Measurements from ENCODE around the gene KCNG3. TPM values are rescaled to one million over a fixed set of nuclear protein-coding genes. Genes with fewer than 3 reads are reported as not detected.

The KCNG3 gene, protein sequence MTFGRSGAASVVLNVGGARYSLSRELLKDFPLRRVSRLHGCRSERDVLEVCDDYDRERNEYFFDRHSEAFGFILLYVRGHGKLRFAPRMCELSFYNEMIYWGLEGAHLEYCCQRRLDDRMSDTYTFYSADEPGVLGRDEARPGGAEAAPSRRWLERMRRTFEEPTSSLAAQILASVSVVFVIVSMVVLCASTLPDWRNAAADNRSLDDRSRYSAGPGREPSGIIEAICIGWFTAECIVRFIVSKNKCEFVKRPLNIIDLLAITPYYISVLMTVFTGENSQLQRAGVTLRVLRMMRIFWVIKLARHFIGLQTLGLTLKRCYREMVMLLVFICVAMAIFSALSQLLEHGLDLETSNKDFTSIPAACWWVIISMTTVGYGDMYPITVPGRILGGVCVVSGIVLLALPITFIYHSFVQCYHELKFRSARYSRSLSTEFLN
- total RNA-seq (1 to 10 TPM in 1 of 4 donors, under 1 TPM in 3; 0.55 to 1.8 (median 0.89) TPM), polyA plus RNA-seq (under 1 TPM in 2 of 3 donors, not detected in 1; 0.23 to 0.63 TPM)

DNA sequence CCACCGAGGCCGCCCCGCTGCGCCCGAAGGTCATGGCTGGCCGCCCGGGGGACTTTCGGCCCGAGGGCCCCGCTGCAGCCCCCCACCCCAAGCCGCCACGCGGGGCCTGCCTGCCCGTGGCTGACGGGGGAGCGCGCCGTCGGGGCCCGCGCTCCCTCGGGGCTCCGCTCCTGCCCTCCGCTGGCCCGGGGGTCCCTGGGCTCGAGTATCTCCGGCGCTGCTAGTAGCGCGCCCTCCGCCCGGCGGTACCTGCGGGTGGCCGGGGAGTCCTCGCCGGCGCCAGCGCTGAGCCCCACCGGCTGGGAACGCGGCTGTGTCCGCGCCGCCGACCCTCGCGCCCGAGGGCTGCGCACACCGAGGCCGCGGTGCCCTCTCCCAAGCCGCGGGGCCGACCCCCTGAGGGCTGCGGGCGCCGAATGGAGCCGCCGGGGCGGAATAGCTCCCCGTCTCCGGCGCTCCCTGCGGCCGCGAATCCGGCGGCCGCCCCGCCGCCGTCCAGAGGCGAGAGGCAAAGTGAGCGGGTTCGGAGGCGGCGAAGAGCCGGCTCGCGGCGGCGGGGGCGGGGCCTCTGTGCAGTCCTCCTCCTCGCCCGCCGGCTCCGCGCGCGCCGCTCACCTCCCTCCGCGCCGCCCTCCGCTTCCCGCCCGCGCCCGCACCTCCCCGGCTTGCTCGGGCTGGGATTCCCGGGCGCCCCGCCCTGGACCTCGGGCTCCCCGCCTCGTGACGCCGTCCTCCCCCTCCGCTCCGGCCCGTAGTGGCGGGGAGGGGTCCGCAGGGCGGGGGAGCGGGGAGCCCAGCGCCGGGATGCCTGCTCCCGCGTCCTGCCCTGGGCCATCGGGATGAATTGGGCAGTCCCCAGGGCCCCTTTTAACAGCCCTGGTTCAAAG, at the start of gene KCNG3:
Gene KCNG3 (minus strand): TSS at position 515 of the 887 bp plus-strand sequence. CDS start 481 bp downstream, at position 34.
- Histone ChIP-seq H3K4me3 (peak within 1 kb of the TSS; percentile 26 to 59 (median 54)), H3K27me3 (peaks cover 13 to 53% (median 16%) of the 10 kb centered on the region in 3 donors), H3K4me1 (peaks cover 0 to 25% (median 22%) of the 10 kb centered on the region in 4 donors), H3K36me3 (no peaks in the 10 kb centered on the region), H3K9me3 (no peaks in the 10 kb centered on the region), H3K27ac (peak within 1 kb of the TSS in 2 of 4 donors; percentile 10 to 51)
- 1 to 2% methylated on average over 123 of the region's 123 CpGs for WGBS, 2 donors
- TF ChIP-seq EP300 (IDR thresholded peaks at IDR 0.05) (no peak), POLR2AphosphoS5 (IDR thresholded peaks at IDR 0.05) (no peak), POLR2A (IDR thresholded peaks at IDR 0.05) (no peak)
- TF ChIP-seq, protein P1, sequence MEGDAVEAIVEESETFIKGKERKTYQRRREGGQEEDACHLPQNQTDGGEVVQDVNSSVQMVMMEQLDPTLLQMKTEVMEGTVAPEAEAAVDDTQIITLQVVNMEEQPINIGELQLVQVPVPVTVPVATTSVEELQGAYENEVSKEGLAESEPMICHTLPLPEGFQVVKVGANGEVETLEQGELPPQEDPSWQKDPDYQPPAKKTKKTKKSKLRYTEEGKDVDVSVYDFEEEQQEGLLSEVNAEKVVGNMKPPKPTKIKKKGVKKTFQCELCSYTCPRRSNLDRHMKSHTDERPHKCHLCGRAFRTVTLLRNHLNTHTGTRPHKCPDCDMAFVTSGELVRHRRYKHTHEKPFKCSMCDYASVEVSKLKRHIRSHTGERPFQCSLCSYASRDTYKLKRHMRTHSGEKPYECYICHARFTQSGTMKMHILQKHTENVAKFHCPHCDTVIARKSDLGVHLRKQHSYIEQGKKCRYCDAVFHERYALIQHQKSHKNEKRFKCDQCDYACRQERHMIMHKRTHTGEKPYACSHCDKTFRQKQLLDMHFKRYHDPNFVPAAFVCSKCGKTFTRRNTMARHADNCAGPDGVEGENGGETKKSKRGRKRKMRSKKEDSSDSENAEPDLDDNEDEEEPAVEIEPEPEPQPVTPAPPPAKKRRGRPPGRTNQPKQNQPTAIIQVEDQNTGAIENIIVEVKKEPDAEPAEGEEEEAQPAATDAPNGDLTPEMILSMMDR (IDR thresholded peaks at IDR 0.05), result no peak
- intact Hi-C loops (cut with DNase I), result loop anchor here (5.0 to 10.0 kb wide), 2 partner anchors 169 to 301 kb away; partner anchors contain the start of gene HAAO
- DNase-seq, result peak; percentile 81

DNA sequence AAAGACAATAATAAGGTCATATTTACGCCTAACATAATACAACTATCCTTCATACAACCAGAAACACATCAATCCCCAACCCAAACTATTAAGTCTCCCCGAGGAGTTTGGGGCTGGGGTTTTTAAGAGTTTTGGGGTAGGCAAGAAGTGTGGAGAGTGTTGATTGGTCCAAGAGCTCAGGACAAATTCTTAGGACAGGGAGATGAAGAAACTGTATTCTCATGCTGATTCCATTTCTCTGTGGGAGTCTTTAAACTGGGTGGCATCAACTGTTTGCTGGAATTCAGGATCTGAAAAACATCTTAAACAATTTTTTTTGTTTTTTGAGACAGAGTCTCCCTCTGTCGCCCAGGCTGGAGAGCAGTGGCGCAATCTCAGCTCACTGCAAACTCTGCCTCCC, 49.1 kb upstream of the KCNG3 start:
- no peak for DNase-seq
- WGBS, 2 donors, result 90 to 91% methylated on average over 4 of the region's 4 CpGs
- no peak overlapping the region for H3K27ac ChIP-seq
- TF ChIP-seq POLR2AphosphoS5 (IDR thresholded peaks at IDR 0.05) (no peak), EP300 (IDR thresholded peaks at IDR 0.05) (no peak), POLR2A (IDR thresholded peaks at IDR 0.05) (no peak)
- TF ChIP-seq, protein P1 (IDR thresholded peaks at IDR 0.05), result no peak
- no peaks in the 10 kb centered on the region for H3K4me1 ChIP-seq
- no peak overlapping the region for H3K4me3 ChIP-seq
- H3K36me3 ChIP-seq, result no peaks in the 10 kb centered on the region
- no peaks in the 10 kb centered on the region for H3K27me3 ChIP-seq
- no peaks in the 10 kb centered on the region for H3K9me3 ChIP-seq
- intact Hi-C loops (cut with DNase I), result no loop called here

DNA sequence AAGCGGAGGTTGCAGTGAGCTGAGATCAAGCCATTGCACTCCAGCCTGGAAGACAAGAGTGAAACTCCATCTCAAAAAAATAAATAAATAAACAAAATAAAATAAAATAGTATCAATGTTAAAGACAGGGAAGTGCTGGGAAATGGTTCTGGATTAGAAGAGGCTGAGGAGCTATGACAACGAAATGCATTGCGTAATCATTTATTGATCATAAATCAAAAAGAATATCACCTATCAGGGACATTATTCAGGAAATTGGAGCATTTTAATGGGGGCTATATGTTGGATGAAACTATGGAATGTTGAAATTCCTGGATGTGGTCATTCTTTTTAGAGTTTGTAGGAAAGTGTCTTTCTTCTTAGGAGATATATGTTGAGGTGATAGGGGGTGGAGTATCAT, 43.7 kb upstream of the KCNG3 start:
- Histone ChIP-seq H3K27me3 (no peaks in the 10 kb centered on the region), H3K36me3 (no peaks in the 10 kb centered on the region), H3K4me3 (no peak overlapping the region), H3K9me3 (no peaks in the 10 kb centered on the region), H3K4me1 (no peaks in the 10 kb centered on the region), H3K27ac (no peak overlapping the region)
- WGBS, 2 donors, result 91 to 94% methylated on average over 3 of the region's 3 CpGs
- intact Hi-C loops (cut with DNase I), result no loop called here
- DNase-seq, result no peak
- TF ChIP-seq POLR2AphosphoS5 (IDR thresholded peaks at IDR 0.05) (no peak), EP300 (IDR thresholded peaks at IDR 0.05) (no peak), POLR2A (IDR thresholded peaks at IDR 0.05) (no peak)
- TF ChIP-seq, protein P1 (IDR thresholded peaks at IDR 0.05), result no peak

DNA sequence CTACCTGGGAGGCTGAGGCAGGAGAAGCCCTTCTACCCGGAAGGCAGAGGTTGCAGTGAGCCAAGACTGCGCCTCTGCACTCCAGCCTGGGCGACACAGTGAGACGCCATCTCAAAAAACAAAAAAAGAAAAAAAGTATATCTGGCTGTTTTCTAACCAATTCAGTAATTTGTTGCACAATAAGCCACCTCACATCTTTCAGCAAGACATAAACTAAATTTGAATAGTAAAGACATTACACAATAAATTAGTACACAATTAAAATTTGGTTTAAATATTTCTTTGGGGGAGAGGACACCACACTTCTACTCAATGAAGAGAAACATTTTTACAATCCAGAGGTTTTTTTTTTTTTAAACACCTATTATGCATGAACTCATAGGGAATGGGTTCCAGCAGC, 38.6 kb upstream of the KCNG3 start:
- 97% methylated on average over 4 of the region's 4 CpGs for WGBS, 2 donors
- no peaks in the 10 kb centered on the region for H3K9me3 ChIP-seq
- no peaks in the 10 kb centered on the region for H3K4me1 ChIP-seq
- no peak overlapping the region for H3K4me3 ChIP-seq
- H3K27me3 ChIP-seq, result no peaks in the 10 kb centered on the region
- DNase-seq, result no peak
- intact Hi-C loops (cut with DNase I), result no loop called here
- no peak overlapping the region for H3K27ac ChIP-seq
- no peaks in the 10 kb centered on the region for H3K36me3 ChIP-seq
- TF ChIP-seq EP300 (IDR thresholded peaks at IDR 0.05) (no peak), POLR2A (IDR thresholded peaks at IDR 0.05) (no peak), POLR2AphosphoS5 (IDR thresholded peaks at IDR 0.05) (no peak)
- TF ChIP-seq, protein P1 (IDR thresholded peaks at IDR 0.05), result no peak
